SK-N-SH treated with all-trans-retinoic acid at 6 μM for 48 hours (cell line): ENCODE measurements around the gene SMPD3.

ENCODE experiments used
- ARNTL ChIP-seq: fragments of 450-650 bp; formaldehyde crosslinking; IDR thresholded peaks from 2 replicates; pipeline ENCODE4 v1.5.0; 2020; ENCODE audit warnings: low read depth, mild to moderate bottlenecking, moderate library complexity, borderline replicate concordance
- BACH2 ChIP-seq: fragments of 250-450 bp; sonication (Bioruptor Pico); IDR thresholded peaks from 2 replicates; pipeline ENCODE4 v1.9.0; 2021; ENCODE audit warnings: mild to moderate bottlenecking, borderline replicate concordance
- GLIS3 ChIP-seq: fragments of 250-450 bp; sonication (Bioruptor Pico); IDR thresholded peaks from 2 replicates; pipeline ENCODE4 v1.5.0; 2020; ENCODE audit warnings: mild to moderate bottlenecking, moderate library complexity
- PPARA ChIP-seq: fragments of 250-450 bp; sonication (Bioruptor Pico); IDR thresholded peaks from 2 replicates; pipeline ENCODE4 v1.5.0; 2020; ENCODE audit warnings: mild to moderate bottlenecking, borderline replicate concordance
- TCF4 ChIP-seq: fragments of 250-450 bp; sonication (Bioruptor Pico); IDR thresholded peaks from 2 replicates; pipeline ENCODE4 v1.8.0; 2021; ENCODE audit warnings: mild to moderate bottlenecking, moderate library complexity, borderline replicate concordance
- ZC3H10 ChIP-seq: fragments of 250-450 bp; sonication (Bioruptor Pico); IDR thresholded peaks from 2 replicates; pipeline ENCODE4 v1.5.1; 2021; ENCODE audit warnings: mild to moderate bottlenecking, moderate library complexity
- ZFP30 ChIP-seq: fragments of 450-650 bp; formaldehyde crosslinking; IDR thresholded peaks from 2 replicates; pipeline ENCODE4 v1.5.0; 2022; ENCODE audit warnings: mild to moderate bottlenecking, moderate library complexity
- ZNF565 ChIP-seq: fragments of 450-650 bp; formaldehyde crosslinking; conservative IDR thresholded peaks from 2 replicates; pipeline ENCODE4 v1.5.0; 2020; ENCODE audit warnings: low read depth, mild to moderate bottlenecking, moderate library complexity
- TF ChIP-seq, protein P1 (sequence below): fragments of 250-450 bp; sonication (Bioruptor Pico); IDR thresholded peaks from 2 replicates; pipeline ENCODE4 v1.5.0; 2020; ENCODE audit warnings: mild to moderate bottlenecking, moderate library complexity
- TF ChIP-seq, protein P2 (sequence below): fragments of 250-450 bp; sonication (Bioruptor Pico); IDR thresholded peaks from 2 replicates; pipeline ENCODE4 v1.8.0; 2020; ENCODE audit warnings: mild to moderate bottlenecking, moderate library complexity, borderline replicate concordance

DNA sequence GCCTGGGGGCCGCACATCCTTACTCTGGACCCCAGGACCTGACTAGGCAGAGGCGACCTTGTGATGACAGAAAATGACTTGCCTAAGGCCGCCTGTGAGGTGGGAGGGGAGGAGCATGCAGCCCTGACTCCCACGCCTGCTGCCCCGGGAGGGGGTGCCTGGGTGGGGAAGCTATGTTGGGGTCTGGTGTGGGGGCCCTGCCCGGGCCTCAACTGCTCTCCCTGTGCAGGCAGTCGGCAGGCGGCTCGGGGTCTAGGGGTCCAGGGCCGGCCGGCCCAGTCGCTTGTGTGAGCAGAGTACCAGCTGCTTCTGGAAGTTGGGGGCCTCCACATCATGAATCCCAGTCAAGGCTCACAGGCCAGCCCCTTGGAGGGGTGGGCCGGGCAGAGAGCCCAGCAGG lies 89.4 kb downstream of the SMPD3 start:
- TF ChIP-seq ZFP30 (CRISPR knock-in tag) (no peak), ZC3H10 (no peak), PPARA (no peak), ARNTL (CRISPR knock-in tag) (no peak), ZNF565 (no peak), BACH2 (no peak), GLIS3 (CRISPR knock-in tag) (no peak), TCF4 (CRISPR knock-in tag) (no peak)
- TF ChIP-seq, protein P1, sequence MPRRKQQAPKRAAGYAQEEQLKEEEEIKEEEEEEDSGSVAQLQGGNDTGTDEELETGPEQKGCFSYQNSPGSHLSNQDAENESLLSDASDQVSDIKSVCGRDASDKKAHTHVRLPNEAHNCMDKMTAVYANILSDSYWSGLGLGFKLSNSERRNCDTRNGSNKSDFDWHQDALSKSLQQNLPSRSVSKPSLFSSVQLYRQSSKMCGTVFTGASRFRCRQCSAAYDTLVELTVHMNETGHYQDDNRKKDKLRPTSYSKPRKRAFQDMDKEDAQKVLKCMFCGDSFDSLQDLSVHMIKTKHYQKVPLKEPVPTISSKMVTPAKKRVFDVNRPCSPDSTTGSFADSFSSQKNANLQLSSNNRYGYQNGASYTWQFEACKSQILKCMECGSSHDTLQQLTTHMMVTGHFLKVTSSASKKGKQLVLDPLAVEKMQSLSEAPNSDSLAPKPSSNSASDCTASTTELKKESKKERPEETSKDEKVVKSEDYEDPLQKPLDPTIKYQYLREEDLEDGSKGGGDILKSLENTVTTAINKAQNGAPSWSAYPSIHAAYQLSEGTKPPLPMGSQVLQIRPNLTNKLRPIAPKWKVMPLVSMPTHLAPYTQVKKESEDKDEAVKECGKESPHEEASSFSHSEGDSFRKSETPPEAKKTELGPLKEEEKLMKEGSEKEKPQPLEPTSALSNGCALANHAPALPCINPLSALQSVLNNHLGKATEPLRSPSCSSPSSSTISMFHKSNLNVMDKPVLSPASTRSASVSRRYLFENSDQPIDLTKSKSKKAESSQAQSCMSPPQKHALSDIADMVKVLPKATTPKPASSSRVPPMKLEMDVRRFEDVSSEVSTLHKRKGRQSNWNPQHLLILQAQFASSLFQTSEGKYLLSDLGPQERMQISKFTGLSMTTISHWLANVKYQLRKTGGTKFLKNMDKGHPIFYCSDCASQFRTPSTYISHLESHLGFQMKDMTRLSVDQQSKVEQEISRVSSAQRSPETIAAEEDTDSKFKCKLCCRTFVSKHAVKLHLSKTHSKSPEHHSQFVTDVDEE (CRISPR knock-in tag): no peak
- TF ChIP-seq, protein P2, sequence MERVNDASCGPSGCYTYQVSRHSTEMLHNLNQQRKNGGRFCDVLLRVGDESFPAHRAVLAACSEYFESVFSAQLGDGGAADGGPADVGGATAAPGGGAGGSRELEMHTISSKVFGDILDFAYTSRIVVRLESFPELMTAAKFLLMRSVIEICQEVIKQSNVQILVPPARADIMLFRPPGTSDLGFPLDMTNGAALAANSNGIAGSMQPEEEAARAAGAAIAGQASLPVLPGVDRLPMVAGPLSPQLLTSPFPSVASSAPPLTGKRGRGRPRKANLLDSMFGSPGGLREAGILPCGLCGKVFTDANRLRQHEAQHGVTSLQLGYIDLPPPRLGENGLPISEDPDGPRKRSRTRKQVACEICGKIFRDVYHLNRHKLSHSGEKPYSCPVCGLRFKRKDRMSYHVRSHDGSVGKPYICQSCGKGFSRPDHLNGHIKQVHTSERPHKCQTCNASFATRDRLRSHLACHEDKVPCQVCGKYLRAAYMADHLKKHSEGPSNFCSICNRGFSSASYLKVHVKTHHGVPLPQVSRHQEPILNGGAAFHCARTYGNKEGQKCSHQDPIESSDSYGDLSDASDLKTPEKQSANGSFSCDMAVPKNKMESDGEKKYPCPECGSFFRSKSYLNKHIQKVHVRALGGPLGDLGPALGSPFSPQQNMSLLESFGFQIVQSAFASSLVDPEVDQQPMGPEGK: no peak
